ENCODE data around the gene SMU1. TPM values are rescaled to one million over a fixed set of nuclear protein-coding genes. Genes with fewer than 3 reads are reported as not detected.

The SMU1 gene
- total RNA-seq, 4 donors from 2014 or later: 12.8 to 18.1 (median 15.8) TPM

DNA sequence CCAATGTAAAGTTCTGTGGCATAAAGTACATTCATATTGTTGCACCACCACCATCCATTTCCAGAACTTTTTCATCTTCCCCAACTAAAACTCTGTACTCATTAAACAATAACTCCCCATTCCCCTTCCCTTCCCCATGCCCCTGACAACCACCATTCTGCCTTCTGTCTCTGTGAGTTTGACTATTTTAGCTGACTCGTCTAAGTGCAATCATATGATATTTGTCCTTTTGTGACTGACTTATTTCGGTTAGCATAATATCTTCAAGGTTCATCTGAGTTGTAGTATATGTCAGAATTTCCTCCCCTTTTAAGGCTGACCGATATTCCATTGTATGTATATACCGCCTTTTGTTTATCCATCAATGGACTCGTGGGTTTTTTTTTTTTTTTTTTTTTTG is 29.0 kb upstream of the SMU1 start:
- TF ChIP-seq, protein P1, sequence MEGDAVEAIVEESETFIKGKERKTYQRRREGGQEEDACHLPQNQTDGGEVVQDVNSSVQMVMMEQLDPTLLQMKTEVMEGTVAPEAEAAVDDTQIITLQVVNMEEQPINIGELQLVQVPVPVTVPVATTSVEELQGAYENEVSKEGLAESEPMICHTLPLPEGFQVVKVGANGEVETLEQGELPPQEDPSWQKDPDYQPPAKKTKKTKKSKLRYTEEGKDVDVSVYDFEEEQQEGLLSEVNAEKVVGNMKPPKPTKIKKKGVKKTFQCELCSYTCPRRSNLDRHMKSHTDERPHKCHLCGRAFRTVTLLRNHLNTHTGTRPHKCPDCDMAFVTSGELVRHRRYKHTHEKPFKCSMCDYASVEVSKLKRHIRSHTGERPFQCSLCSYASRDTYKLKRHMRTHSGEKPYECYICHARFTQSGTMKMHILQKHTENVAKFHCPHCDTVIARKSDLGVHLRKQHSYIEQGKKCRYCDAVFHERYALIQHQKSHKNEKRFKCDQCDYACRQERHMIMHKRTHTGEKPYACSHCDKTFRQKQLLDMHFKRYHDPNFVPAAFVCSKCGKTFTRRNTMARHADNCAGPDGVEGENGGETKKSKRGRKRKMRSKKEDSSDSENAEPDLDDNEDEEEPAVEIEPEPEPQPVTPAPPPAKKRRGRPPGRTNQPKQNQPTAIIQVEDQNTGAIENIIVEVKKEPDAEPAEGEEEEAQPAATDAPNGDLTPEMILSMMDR (IDR thresholded peaks at IDR 0.05; ENCODE audit: low read depth): no peak

DNA sequence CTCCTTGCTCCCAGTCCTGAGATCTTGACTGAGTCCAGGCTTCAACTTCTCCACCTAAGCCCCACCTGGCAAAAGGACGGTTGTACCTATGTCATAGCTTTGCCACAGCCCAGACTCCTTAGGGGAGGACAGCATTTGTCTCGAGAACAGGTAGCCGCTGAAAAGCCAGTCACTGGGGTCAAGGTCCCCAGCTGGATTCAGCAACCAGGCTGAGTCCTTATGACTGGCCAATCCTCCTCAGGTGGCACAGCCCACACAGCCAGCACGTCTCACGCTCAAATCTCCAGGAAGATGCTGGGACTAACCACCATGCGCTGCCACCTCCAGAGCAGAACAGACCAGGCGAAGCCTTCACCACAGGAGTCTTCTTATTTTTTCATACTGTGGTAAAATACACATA is 27.9 kb upstream of the SMU1 start:
- TF ChIP-seq, protein P1 (IDR thresholded peaks at IDR 0.05; ENCODE audit: low read depth): no peak

DNA sequence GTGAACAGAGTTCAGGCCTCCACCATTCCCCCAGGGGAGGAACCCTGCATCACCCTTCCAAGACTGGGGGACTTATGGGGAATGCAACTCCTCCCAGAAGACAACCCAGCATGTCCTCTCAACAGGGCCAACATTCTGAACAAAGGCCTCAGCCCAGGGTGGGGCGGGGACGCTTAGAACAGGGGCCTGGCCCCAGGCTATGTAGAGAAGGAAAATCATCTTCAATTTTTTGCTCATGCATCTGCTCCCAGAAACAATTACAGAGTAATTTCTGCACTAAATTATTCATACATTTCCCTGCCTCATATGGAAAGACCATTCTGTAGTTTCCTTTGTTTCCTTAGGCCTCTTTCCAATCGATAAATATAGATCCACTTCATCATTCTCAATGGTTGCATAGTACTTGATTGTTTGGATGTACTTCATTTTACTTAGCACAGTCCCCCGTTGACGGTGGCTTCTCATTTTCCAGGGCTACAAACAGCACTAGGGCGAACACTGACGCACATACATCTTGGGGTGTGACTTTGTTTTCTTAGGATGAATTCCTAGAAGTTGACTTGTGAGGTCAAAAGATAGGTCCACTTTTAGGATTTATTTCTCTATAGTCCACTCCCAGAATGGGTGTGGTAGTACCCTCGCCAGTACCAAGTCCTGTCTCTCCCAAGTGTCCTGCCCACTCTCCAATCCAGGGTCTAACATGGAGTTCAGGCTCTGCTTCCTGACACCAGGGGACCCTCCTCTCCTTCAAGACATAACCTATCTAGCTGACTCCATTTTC is 27.2 kb upstream of the SMU1 start:
- TF ChIP-seq, protein P1 (IDR thresholded peaks at IDR 0.05; ENCODE audit: low read depth): no peak

DNA sequence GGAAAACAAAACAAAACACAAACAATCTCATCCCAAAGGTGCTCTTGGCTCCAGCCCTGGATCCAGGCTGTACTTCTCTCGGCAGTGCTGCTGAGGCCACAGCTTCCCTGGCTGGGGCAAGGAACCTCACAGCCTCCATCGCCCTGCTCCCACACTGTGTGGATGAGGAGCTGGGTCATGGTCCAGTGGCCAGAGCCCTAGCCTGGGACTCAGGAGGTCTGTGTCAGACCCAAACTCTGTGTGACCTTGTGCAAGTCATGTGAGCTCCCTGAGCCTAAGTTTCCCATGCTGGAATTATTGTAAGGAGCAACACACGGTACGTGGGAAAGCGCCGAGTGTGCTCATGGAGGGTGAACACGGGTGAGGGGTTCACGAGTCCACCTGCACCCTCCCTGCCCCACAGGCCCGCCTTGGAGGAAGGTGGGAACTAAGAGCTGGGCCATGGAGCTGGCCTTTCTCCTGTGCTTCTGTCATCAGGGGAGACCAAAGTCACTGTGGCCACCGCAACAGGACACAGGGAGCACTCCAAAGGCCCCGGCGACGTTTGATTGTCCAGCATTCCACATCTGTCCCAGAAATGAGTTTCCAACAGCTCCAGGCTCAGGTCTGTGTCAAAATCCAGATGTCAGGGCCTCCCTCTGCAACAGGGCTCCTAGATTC is 26.2 kb upstream of the SMU1 start:
- TF ChIP-seq, protein P1 (IDR thresholded peaks at IDR 0.05; ENCODE audit: low read depth): no peak

DNA sequence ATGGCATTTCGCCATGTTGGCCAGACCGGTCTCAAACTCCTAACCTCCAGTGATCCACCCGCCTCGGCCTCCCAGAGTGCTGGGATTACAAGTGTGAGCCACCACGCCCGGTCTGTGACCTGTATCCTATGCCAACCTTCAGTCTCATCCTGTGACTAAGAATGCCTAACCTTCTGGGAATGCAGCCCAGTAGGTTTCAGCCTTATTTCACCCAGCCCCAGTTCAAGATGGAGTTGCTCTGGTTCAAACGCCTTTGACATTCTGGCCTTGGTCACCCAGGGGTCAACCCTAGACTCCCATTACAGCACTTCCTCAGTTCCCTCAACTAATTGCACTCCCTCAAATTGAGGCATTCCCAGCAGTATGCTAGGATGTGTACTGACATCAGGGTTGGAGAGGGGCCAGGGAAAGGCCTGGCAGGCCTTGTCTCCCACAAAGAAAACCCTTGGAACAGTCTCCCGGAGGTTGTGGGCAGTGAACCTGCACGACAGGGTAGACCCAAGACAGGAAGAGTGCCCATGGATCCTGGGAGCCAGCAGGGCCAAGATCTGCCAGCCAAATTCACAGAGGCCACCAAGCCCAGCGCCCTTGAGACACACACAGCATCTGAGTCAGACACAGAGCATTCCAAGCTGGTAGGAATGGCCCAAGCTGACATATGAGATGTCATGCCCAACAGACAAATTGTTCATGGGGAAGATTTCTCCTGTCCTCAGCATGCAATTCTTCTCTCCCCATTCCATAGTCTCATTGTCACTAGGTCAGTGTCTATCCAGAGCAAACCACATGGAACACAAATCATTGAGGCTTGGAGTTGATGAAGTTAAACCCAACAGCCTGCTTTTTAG is 24.9 kb upstream of the SMU1 start:
- TF ChIP-seq, protein P1 (IDR thresholded peaks at IDR 0.05; ENCODE audit: low read depth): no peak

DNA sequence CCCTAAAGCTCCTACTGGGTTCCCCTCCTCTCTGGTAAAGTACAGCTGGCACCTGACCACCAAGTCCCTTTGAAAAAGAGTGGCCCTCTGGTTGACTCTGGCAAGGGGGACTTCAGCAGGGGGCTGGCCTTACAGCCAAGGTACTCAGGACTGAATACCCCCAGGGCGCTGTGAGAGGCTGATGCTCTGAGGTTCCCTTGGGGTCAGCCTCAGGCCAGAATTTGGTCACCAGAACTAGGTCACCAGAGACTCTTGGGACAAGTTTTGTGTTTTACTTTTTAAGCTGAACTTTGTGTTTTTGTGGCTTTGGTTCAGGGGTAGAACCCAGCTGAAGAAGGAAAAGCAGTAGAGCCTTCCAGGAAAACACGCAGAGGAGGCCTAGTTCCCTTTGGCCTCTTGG is 23.3 kb upstream of the SMU1 start:
- TF ChIP-seq, protein P1 (IDR thresholded peaks at IDR 0.05; ENCODE audit: low read depth): no peak

DNA sequence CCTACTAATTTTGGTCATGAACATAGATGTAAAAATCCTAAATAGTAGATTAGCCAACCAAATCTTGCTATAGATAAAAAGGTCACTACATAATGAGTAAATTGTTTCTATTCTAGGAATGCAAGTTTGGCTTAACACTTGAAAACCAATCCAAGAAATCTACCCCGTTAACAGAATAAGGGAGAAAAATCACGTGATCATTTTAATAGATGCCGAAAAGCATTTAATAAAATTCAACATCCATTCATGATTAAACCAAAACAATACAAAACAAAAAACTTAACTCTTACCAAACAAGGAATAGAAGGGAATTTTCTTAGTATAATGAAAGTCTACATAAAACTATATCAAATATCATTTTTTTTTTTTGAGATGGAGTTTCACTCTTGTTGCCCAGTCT is 20.7 kb upstream of the SMU1 start:
- TF ChIP-seq, protein P1 (IDR thresholded peaks at IDR 0.05; ENCODE audit: low read depth): no peak

All from subcutaneous adipose tissue (tissue), 4 donors.